G401 (cell line): ENCODE data around the gene RSPH9. TPM values are rescaled to one million over a fixed set of nuclear protein-coding genes. Genes with fewer than 3 reads are reported as not detected.

Source experiments
- DNase-seq: peaks from one replicate; pipeline ENCODE4 v3.0.0-alpha.2; 2015; ENCODE audit warnings: low spot score
- in situ Hi-C: cut with HindIII; loops from 2 replicates; pipeline ENCODE4 v1.10.0; 2016; ENCODE audit warnings: low sequenced_read_pairs, mixed read lengths
- total RNA-seq: library from RNA; depleted of rRNA; stranded (reverse); fragments of >200 nt; shearing (Covaris generic); gene quantifications from 2 replicates; pipeline ENCODE4 v1.2.3, GENCODE V29; 2014; rRNA removed

The RSPH9 gene
- total RNA-seq, 1 experiment from 2014 or later, result 1.6 TPM

DNA sequence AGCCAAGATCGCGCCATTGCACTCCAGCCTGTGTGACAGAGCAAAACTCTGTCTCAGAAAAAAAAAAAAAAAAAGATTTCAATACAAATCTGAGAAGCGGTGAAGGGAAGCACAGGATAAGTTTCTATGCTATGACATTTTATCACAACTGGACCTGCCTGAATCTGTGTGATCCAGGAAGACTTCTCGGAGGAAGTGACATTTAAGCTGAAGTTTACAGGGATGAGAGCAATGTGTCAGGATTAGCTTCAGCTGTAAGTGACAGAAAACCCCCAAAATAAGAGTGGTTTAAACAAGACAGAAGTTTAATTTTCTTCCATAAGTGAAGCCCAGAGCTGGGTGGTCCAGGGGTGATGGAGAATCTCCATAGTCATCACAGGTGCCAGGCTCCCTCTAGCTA is 76.2 kb downstream of the RSPH9 start:
- in situ Hi-C loops, result no loop called here
- no peak for DNase-seq

Other genes starting within 250 kb of the RSPH9 start
- gene ABCC10, start 217.5 kb upstream of the RSPH9 start, total RNA-seq, result 11.0 and 17.3 TPM in 2 replicates
- 3.1 and 3.4 TPM in 2 replicates for gene DLK2, start 189.5 kb upstream of the RSPH9 start, total RNA-seq
- 14.5 and 16.9 TPM in 2 replicates for gene TJAP1, start 167.5 kb upstream of the RSPH9 start, total RNA-seq
- gene LRRC73, start 134.7 kb upstream of the RSPH9 start, total RNA-seq, result 0.03 TPM in 1 of 2 replicates, not detected in the other
- 49.4 and 92.9 TPM in 2 replicates for gene YIPF3, start 128.1 kb upstream of the RSPH9 start, total RNA-seq
- gene POLR1C, start 127.9 kb upstream of the RSPH9 start, total RNA-seq, result 46.8 and 54.0 TPM in 2 replicates
- 38.0 and 60.5 TPM in 2 replicates for gene XPO5, start 69.0 kb upstream of the RSPH9 start, total RNA-seq
- 8.2 and 16.9 TPM in 2 replicates for gene POLH, start 68.9 kb upstream of the RSPH9 start, total RNA-seq
- 46.0 and 47.0 TPM in 2 replicates for gene GTPBP2, start 15.8 kb upstream of the RSPH9 start, total RNA-seq
- 59.0 and 78.9 TPM in 2 replicates for gene MAD2L1BP, start 9.2 kb upstream of the RSPH9 start, total RNA-seq
- gene MRPS18A, start 42.8 kb downstream of the RSPH9 start, total RNA-seq, result 70.5 and 89.4 TPM in 2 replicates
- gene VEGFA, start 125.2 kb downstream of the RSPH9 start, total RNA-seq, result 20.4 and 32.7 TPM in 2 replicates